Gastroesophageal sphincter (tissue), 3 donors: Measurements from ENCODE around the gene UPF2.

Experiments
- EP300 ChIP-seq: sonication (generic); formaldehyde crosslinking; IDR thresholded peaks from one replicate; pipeline ENCODE4 v1.6.1; 2017; ENCODE audit warnings: antibody characterized with exemption, mild to moderate bottlenecking
- POLR2A ChIP-seq, 2 donors: fragments of 450-650 bp; IDR thresholded peaks; one replicate each; pipeline ENCODE4 v1.6.1; 2017; ENCODE audit warnings: antibody characterized with exemption in 2 of 2, mild to moderate bottlenecking in 2 of 2, moderate library complexity in 1 of 2
- TF ChIP-seq, protein P1 (sequence below), 4 experiments: fragments of 200-600 bp in 2 of 4; fragments of 450-650 bp in 2 of 4; sonication (generic) in 1 of 4; IDR thresholded peaks; one replicate each; pipeline ENCODE4 v1.5.1; 2017 to 2019; ENCODE audit warnings: antibody characterized with exemption in 4 of 4, mild to moderate bottlenecking in 2 of 4, moderate library complexity in 2 of 4

DNA sequence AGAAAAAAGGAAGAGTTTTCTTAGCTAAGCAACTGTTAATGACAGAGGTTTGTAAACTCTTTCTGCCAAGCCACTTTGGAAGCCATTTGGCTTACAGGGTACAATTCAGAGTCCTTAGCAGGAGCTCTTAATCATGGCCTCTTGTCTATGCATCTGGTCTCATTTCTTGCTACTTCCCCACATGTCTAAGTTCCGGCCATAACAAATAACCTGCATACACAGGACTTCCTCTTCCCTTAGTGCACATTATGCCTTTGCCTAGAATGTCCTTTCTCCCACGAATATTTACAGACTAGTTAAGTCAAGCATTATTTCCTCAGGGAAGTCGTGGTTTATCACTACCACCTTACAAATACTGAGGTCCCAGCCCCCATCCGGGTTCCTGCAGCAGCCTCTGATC lies 8.6 kb upstream of the UPF2 start:
- TF ChIP-seq EP300 (no peak), POLR2A (IDR thresholded peaks at IDR 0.05) (no peak)
- TF ChIP-seq, protein P1, sequence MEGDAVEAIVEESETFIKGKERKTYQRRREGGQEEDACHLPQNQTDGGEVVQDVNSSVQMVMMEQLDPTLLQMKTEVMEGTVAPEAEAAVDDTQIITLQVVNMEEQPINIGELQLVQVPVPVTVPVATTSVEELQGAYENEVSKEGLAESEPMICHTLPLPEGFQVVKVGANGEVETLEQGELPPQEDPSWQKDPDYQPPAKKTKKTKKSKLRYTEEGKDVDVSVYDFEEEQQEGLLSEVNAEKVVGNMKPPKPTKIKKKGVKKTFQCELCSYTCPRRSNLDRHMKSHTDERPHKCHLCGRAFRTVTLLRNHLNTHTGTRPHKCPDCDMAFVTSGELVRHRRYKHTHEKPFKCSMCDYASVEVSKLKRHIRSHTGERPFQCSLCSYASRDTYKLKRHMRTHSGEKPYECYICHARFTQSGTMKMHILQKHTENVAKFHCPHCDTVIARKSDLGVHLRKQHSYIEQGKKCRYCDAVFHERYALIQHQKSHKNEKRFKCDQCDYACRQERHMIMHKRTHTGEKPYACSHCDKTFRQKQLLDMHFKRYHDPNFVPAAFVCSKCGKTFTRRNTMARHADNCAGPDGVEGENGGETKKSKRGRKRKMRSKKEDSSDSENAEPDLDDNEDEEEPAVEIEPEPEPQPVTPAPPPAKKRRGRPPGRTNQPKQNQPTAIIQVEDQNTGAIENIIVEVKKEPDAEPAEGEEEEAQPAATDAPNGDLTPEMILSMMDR (IDR thresholded peaks at IDR 0.05): no peak
